HG03469 (cell line): Measurements from ENCODE around the gene ALG8.
"Not testable (repeated sequence)": the region's sequence is repeated elsewhere in the genome, so short reads cannot be mapped to it uniquely, and the experiment has no call there.

Experiments used
- ATAC-seq: cut with Tn5 transposase; IDR thresholded peaks from one replicate; pipeline ENCODE4 v1.9.1; 2021; ENCODE audit warnings: mild to moderate bottlenecking, moderate library complexity, moderate number of reproducible peaks; ENCODE audit not compliant: unreplicated experiment

Gene ALG8

DNA sequence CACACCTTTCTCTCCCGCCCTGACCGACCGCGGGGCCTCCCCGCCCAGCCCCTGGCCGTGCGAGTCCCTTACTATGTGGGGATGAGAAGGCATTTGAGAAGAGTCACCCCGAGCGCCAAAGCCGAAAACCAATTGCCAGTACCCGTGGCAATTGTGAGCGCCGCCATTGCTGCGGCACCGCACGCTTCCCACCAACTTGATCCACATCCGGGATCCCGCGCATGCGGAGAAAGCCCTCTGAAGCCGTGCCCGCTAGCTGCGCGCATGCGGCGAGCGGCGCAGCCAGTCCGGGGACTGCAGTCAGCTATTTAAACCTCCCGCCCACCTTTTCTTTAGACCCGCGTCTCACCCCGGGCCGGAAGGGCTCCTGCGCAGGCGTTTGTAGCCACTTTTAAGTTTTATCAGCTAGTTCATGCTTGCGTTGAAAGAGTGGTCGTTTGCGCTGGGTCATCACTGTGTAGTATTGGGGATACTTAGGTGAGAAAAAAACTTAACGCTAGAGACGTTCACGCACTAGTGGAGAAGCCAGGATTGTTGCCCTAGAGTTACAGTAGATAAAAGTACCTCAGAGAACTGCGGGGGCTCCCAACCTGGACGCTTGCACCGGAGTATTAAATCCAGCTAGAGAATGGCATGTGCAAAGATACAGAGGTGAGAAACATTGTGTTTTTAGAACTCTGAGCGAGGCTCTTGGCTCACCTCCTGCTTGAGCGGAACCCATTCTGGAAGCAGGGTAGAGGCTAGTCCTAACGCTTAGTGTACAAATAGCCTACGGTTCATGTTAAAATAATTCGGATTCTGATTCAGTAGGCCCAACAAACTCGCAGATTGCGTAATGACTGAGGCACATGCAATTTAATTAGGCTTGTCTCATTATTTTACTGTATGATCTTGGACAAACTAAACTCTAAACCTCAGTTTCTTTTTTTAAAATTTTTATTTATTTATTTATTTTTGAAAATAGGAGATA is at the start of gene ALG8:
Gene ALG8, minus strand, starts transcription at position 205 of the 970 bp plus-strand sequence. Its CDS starts 38 bp downstream, at position 167.
- ATAC-seq, result peak; percentile 86

DNA sequence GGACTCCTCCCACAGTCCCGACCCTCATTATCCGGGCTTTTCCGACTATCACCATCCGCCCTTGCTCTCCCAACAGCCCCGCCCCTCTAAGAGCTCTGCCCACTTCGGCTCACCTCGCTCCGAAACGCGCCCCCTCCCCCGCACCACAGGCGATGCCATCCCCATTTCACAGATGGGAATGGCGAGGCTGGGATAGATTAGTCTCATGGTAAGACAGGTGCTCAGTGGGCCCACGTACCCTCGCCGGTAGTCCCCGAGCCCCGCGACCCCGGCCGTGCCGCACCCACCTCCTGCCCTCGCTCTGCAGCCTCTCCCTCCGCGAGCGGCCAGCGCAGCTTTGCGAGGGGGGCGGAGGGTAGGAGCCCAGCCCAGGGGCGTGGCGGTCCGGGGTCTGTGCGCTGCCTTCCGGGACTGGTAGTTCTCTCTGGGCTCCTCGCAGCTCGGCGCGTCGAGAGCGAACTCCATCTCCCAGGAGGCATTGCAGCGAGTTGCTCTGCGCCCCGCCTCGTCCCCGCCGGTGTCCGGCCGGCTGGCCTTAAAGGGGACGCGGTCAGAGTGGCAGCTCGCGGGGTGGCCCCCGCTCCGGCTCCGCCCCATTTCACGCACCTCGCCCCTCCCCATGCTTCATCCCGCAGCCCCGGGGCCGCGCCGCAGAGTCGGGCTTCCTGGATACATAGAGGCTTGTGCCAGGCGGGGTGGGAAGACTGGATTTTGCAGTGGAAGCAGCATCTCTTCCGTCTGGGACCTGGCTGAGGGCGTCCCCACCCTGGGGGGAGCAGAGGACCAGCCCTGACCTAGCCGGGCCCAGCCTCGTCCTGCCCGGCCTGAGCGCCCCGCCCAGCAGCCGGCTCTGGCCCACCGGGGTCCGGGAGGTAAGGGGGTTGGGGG is 49.1 kb upstream of the ALG8 start, which contains the start of the genes KCTD21 and USP35:
Gene KCTD21, minus strand, starts transcription at position 341 of the 888 bp plus-strand sequence. CDS start 14,072 bp downstream, outside the sequence.
Gene USP35, plus strand, starts transcription at position 634 of the 888 bp plus-strand sequence. CDS start 7,327 bp downstream, outside the sequence.
- peak; percentile 93 for ATAC-seq

DNA sequence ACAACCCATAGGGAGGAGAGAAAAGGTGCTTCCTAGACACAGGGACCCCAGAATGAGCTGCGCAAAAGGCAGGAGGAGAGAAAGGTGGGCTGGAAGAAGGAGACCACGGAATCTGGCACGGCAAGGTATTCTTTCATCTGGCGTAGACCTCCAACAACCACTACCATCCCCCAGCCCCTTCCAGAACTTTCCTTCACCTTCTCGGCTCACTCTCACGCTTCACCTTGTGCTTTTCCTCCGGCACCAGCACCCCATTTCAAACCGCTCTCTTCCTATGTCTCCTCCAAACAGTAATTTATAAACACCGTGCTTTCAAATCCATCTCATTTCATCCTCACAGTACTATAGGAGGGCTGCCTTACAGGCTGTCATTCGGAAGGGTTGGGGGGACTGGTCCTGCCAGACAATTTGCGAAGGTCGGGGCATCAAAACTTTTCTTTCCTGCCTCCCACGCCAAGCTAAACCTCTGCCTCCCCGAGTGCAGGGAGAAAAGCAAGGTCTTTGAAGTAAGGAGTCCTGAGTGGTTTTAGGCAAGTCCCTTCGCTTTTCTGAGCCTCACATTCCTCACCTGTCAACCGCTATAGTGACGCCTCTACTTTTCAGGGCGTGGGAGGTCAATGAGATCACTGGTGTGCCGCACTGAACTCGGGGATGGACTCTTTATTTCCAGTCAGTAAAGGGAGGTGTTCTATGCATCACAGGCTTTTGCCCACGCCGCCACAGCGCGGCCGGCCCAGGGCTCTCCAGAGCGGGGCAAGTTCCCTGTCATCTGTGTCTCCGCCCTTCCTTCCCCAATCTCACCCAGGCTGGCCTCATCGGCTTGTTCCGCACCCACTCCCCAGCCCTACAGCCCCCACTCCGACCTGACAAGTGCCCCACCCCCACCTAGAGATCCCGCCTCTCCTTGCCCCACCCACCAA is 48.2 kb upstream of the ALG8 start:
- ATAC-seq, result peak; percentile 24

DNA sequence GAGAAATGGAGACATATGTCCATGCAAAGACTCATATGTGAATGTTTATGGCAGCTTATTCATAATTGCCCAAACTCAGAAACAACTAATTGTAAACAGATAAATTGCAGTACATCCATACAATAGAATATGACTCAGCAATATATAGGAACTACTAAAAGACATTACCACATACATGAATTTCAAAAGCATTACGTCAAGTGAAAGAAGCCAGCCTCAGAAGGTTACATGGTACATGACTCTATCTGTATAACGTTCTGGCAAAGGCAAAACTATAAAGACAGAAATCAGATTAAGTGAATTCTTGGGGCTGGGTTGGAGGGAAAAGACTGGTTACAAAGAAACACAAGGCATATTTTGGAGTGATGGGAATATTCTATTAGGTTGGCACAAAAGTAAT is 41.8 kb upstream of the ALG8 start:
- no peak for ATAC-seq

DNA sequence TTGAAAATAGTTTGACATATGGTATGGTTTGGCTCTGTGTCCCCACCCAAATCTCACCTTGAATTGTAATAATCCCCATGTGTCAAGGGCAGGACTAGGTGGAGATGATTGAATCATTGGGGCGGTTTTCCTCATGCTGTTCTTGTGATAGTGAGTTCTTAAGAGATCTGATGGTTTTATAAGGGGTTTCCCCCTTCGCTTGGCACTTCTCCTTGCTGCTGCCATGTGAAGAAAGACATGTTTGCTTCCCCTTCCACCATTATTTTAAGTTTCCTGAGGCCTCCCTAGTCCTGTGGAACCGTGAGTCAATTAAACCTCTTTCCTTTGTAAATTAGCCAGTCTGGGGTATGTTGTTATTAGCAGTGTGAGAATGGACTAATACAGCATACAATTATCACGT is 41.3 kb upstream of the ALG8 start:
- no peak for ATAC-seq

DNA sequence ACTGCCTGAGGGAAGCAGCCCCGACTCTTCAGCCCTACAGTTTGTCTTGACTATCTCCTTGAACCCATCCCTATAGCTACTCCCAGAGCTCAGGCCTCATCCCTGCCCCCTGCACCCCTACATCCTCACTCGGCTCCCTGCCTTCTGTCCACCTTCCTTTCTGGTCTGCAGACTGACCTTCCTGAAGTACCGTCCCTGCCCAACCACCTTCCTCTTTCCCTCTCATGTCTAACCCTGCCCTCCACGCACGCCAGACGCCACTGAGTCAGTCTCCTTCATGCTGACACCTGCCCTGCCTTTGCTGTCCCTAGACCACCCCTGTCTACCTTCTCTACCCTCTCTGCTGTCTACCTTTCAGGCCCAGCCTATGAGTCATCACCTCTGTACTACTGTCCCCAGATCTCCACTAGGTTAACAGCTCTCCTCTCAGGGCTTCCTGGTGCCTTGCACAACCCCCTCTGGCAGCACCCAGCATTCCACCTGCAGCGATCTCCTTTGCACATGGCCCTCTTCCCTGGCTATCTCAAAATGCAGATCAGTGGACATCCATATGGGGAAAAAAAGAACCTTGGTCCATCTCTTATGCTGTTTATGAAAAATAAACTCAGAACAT is 40.1 kb upstream of the ALG8 start:
- no peak for ATAC-seq

DNA sequence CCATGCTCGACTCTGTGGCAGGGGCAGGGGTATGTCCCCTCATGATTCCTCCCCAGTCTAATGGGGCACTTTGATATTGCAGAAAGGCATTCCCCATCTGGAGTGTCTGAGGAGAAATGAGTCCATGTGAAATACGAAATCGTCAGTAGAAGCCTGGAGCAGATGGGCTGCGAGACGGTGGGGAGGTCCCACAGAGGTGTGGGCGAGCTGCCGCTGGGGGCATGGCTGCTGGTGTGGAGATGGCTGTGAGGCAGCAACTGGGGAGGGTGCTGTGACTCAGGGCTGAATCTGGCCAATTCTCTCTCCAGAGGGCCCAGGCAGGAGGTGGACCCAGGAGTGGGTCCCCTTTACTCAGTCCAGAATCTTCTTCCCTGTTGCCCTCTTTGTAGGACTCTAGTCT is 37.8 kb upstream of the ALG8 start:
- ATAC-seq, result no peak

DNA sequence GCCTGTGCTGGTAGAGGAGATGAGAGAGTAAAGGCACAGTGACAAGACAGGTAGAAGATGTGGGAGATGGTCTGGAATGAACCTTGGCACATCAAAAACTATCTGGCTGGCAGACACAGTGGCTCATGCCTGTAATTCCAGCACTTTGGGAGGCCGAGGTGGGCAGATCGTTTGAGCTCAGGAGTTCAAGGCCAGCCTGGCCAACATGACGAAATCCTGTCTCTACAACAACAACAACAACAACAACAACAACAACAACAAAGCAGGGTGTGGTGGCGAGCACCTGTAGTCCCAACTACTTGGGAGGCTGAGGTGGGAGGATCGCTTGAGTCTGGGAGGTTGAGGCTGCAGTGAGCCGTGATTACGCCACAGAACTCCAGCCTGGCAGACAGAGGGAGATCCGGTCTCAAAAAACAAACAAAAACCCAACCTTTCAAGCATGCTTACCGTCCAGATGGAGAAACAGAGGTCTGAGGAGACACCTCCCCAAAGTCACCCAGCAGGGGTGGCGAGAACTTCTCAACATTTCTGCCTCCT is 37.2 kb upstream of the ALG8 start:
- ATAC-seq, result no peak

DNA sequence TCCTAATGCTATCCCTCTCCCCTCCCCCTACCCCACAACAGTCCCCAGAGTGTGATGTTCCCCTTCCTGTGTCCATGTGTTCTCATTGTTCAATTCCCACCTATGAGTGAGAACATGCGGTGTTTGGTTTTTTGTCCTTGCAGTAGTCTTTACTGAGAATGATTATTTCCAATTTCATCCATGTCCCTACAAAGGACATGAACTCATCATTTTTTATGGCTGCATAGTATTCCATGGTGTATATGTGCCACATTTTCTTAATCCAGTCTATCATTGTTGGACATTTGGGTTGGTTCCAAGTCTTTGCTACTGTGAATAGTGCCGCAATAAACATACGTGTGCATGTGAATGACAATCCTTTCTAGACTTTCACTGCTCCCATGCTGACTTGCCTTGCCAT is 36.4 kb upstream of the ALG8 start:
- ATAC-seq, result not testable (repeated sequence)

DNA sequence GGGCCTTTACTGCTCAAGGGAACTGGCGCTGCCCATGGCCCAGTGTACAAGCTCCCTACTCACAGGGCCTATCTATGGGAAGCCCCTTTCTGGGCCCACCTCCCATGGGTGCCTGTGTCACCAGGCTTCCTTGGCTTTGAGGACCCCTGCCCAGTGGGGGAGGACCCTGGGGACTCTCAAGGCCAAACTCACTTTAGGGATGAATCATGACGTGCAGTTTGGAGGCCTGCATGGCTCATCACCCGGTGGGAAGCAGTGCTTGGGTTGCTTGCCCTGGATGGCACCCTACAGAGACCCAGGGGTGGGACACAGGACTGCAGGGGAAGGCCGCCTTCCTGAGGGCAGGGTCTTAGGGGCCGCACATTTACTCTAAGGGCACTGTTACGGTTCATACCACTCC is 32.5 kb upstream of the ALG8 start:
- ATAC-seq, result no peak

DNA sequence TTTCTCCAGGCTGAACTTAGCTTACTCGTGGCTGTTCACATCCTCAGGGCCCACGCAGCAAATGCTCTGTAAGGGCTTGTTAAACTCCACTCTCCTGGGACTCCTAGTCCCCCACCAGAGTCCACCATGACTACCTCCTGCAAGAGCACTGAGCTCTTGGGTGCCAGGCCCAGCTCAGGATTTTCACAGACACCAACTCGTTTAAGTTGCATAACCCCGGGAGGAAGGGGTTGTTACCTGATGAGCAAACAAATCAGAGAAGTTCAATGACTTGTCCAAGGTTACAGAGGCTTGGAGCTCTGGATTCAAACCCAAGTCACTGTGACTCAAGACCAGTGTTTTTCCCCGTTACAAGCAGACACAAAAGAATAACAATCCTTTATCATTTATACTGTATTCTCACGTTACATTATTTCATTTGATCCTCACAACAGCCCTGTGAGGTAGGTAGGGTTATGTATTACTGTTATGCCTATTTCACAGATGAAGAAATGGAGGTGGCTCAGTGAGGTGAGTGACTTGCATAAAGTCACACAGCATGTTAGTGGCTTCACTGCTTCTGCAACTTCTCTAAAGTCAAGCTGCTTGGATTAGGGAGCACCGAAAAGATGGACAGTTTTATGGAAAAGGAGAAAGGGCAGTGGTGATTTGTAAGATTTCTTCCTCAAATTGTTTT is 31.6 kb upstream of the ALG8 start:
- no peak for ATAC-seq

DNA sequence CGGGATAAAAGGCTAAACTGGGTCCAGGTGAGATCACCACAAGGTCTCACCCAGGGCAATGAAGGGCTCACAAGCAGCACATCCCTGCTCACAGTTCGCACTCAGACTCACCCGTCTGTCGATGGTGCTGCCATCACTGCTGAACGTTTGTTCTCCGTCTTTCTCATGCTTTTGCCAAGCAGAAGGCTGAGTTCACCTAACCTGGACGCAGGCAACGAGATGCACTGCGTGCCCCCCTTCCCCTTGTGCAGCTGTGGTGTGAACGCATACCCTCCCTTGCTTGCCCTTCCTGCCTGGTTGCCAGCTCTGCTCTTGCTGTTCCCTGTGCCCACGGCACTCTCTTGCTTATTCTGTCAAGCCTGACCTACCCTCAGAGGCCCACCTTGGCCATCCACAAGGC is 31.0 kb upstream of the ALG8 start:
- no peak for ATAC-seq

DNA sequence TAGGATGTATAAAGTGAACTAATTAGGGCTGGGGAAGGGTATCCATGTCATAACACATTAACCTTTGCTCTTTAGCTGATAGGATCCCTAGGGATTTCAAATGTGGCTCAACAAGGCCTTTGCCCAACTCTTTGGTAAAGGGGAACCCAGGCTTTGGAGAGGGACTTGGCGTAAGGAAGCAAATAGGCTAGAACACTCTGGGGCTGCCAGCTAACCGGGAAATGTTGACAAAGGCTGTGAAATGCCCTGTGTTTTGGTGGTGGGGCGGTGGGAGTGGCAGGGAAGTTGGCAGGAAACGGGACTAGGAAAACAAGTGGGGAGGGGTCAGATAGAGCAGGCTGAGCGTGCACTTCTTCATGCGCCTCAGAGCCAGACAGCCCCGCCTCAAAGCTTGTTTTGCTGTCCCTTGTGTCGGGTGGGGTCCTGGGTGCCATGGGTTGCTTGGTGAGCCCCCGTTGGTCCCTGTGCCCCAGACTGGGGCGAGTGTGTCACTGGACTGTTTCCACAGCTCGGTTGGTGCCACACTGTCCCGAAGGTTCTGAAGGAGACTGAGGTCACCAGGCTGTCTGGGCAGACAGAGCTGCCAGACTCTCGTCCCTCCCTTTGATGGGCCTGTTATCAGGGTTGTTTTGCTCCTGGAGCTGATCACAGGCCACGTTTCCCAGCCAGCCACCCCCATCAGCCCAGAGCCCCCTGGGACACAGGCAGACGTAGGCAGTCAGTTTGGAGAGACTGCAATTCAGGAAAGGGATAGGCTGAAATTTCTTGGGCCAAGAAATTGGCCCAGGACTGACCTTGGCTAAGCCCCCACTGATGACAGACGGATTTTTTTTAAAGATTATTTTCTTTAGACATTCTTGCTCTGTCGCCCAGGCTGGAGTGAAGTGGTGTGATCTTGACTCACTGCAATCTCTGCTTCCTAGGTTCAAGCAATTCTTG is 29.4 kb upstream of the ALG8 start:
- ATAC-seq, result no peak

DNA sequence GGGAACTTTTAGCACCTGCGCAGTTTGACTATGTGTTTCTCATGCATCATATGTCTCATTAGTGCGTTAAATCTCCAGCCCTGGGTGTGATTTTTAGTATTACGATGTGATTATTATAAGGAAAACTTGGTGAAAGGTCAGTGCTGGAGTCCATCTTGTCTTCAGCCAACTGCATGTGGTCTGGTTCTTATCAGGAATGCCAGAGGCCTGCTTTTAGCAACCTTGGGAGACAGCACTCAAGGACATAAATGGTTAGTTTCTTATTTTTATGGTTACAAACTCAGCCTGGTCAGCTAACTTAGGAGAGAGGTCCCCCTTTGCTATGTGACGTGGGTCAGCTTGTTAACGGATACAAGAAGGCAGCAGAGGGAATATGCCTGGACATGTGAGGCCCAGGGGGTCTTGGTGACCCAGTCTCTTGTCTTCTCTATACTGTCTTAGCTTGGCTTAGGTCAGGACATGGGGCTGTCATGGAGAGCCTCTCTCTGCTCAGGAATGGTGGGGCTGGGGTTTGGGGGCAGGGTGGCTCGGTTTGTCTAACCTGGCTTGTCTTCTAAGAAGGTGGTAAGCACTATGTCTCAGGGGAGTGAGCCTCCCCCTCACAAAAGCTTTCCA is 27.5 kb upstream of the ALG8 start:
- ATAC-seq, result no peak

DNA sequence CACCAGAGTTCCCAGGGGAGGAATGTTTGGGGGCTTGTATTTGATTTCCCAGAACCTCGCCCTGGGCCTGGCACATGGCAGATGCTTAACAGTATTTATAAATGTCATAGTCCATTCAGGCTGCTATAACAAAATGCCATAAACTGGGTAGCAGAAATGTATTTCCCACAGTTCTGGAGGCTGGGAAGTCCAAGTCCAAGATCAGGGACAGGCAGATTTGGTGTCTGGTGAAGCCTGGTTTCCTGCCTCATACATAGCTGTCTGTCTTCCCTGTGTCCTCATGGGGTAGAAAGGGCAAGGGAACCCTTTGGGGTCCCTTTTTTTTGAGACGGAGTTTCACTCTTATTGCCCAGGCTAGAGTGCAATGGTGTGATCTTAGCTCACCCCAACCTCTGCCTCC is 25.0 kb upstream of the ALG8 start:
- ATAC-seq, result no peak

DNA sequence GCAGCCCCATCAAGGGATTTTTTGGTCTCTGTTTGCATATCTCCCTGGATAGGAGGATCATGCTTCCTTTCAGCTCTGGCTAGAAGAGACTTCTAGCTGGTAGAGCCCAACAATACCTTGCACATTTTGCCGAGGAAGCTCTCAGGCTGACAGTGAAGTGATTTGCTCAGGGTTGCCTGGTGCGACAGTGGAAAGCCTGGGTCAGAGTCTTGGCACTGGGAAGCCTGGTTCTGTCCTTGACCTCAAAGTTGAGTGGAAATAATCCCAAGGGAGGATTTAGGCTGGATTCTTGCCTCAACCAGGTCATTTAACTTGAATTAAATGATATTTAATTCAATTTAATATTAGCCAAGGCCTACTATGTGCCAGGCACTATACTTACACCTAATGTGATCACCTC is 24.4 kb upstream of the ALG8 start:
- no peak for ATAC-seq

DNA sequence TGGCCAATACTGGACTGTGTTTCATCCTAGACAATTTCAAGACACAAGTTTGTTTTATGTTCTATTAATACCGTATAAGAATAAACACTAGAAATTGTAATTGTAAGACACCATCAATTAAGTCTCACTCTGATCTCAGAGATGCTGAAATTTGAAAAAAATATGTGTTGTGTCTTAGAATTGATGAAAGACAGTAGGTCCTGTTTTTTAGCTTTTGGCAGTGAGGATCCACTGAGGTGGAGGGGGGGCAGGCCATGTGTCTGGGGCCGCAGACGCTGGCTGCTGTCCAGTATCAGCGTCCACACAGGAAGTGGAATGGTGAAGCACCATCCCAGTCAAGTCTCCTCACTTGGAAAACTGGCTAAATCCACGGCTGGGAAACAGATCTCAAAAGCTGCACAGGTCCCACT is 22.5 kb upstream of the ALG8 start:
- no peak for ATAC-seq

DNA sequence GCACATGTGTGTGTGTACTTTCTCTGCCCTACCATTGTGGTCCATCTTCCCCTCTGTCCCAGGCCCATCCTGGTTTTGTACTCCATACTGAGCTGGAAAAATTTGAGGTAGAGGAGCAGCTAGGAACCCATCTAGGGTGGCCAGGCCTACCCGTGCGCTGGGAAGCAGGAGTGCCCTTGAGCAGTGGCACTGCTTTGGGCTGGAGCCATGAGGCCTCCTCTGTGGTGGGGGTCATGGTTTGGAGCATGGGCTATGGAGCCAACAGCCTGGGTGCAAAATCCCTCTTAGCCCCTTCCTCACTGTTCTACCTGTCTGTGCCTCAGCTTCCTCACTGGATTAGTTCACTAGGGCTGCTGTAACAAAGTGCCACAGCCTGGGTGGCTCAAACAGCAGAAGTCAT is 21.9 kb upstream of the ALG8 start:
- no peak for ATAC-seq
